NCI-H345 treated with DMSO at 0.1 percent for 48 hours (cell line): ENCODE measurements around the gene PITHD1.
"Not testable (repeated sequence)": the region's sequence is repeated elsewhere in the genome, so short reads cannot be mapped to it uniquely, and the experiment has no call there.

Experiments used
- DNase-seq: peaks from one replicate; lab custom pipeline; 2025; ENCODE audit not compliant: unreplicated experiment; lab: John Stamatoyannopoulos, UW

Gene PITHD1

DNA sequence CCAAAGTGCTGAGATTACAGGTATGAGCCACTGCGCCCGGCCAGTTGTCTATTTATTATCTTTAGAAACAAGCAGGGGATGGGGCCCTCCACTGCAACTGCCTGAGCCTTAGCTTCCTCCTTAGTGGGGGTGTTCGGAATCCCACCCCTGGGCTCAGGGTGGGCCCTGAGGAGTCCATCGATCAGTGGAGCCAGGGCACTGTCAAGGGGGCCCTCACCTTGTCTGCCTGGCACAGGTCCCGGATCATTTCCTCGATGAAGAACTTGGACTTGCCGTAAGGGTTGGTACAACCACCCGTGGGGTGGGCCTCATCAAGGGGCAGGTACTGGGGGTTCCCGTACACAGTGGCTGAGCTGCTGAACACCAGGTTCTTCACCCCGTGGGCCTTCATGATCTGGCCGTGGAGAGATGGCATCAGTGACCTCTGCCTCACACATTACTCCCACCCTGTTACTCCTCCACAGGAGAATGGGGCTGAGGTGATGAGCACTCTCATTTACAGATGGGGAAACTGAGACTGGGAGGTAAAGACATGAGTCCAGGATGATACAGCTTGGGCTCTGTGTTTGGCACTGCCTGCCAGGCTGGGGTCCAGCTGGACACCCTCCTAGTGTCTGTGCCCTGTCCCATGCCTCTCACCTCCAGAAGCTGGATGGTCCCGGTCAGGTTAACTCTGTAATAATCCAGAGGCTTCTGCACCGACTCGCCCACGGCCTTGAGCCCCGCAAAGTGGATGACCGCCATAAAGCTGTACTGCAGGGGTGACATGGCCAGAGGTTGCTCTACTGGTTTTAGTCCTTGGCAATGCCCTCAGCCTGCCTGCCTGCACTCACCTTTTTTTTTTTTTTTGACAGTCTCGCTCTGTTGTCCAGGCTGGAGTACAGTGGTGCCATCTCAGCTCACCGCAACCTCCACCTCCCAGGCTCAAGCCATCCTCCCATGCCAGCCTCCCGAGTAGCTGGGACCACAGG, 19.5 kb downstream of the PITHD1 start:
- no peak for DNase-seq

DNA sequence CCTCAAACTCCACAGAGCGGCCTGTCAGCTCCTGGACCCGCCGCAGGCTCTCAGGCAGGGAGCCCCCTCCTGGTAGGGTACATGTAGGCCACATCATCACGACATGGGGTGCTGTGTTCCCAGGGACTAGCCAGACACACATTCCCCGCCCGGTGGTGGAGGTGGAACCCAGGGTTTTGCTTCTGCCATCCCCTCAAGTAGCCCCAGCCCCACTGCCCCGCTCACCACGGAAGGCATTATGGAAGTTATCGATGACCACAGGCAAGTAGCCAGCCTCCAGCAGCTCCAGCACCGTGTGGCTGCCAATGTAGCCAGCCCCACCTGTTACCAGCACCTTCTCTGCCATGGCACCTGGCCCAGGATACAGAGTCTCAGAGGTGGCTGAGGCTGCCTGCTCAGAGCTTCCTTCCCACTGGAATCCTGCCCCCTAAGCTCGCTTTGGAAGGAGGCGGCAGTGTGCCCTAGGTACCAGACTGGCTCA, 20.5 kb downstream of the PITHD1 start:
- DNase-seq: no peak

DNA sequence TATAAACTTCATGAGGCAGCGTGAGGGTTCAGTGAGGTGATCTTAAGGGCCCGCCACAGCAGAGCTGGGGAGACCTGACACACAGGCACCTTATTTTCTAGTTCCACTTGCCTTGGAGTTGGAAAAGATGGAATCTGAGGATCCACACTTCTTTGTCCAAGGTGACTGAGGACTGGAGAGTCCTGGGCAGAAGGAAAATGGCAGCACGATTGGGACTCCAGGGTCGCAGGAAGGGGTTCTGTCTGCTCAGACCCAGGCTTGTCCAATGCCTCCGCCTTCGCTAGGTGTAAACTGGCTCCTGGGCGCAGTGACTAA, 21.0 kb downstream of the PITHD1 start:
- no peak for DNase-seq

- DNase-seq: no peak
These were observed 21.6 kb downstream of the PITHD1 start for GRCh38 chr1:23799570-23800399.

DNA sequence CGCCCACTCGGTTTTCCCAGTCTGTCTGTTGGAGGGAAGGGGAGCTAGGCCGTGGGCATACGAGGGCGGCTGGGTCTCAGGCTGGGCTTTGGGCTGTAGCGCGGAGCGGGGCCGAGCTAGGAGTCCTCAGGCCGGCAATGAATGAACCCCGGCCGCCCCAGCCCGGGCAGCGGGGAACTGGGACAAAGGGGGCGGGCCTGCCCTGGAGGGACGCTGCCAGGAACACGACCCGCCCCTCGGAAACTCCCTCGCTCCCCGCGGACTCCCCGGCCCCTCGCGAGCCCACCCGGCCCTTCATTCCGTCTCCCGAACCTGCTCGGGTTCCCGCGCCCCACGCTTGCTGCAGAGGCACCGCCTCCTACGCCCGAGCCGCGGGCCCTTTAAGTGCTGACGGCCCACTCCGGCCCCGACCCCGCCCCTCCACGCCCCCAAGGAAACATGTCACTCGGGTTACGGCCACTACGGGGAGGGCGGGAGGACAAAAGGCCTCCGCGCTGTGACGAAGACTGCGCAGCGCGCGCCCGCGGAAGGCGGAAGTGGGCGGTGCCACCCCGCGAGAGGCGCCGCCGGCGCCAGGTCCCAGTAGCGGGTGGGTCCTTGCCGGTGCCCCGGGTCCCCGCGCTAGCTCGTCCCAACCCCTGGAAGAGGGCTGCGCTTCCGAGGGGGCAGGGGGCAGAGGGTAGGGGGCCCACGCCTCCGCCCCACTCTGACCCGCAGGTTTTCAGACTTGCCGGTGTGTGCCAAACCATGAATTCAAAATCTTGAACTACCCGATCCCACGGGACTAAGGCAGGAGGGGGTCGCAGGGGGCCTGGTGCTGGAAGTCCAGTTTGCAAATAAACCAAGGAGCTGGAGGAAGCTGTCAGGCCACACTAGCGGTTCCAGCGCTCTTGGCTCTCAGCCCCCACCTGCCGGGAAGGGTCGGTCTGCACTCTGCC, 22.5 kb downstream of the PITHD1 start, which contains the start of gene GALE:
GALE (minus strand) TSS at position 355 of the 938 bp plus-strand sequence. CDS start 1,747 bp downstream, outside the sequence.
- DNase-seq: peak; percentile 82

- DNase-seq: no peak
These were observed 23.1 kb downstream of the PITHD1 start for GRCh38 chr1:23801338-23801748.

- no peak for DNase-seq
These were observed 23.7 kb downstream of the PITHD1 start for GRCh38 chr1:23801876-23802275.

GRCh38 chr1:23802809-23803342, 24.7 kb downstream of the PITHD1 start:
- DNase-seq: not testable (repeated sequence)

GRCh38 chr1:23803674-23804073, 25.5 kb downstream of the PITHD1 start:
- DNase-seq: no peak

GRCh38 chr1:23804183-23804835, 26.1 kb downstream of the PITHD1 start:
- no peak for DNase-seq

GRCh38 chr1:23805025-23805424, 26.8 kb downstream of the PITHD1 start:
- DNase-seq: no peak

DNA sequence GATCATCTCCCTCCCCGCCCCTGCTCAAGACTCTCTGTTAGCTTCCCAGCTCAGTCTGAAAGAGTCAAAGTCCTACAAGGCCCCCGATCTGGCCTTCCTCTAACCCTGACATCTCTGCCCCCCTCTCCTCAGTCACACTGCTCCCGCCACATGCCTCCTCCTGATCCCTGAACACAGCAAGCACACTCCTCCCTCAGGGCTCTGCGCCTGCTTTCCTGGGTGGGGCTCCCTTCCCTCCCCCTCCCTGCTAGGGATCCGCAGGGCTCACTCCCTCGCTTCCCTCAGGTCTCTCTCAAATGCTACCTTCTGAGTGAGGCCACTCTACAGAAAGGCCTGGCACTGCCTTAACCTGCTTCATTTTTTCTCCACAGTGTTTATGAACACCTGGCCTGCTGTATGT, 28.1 kb downstream of the PITHD1 start:
- DNase-seq: no peak

DNA sequence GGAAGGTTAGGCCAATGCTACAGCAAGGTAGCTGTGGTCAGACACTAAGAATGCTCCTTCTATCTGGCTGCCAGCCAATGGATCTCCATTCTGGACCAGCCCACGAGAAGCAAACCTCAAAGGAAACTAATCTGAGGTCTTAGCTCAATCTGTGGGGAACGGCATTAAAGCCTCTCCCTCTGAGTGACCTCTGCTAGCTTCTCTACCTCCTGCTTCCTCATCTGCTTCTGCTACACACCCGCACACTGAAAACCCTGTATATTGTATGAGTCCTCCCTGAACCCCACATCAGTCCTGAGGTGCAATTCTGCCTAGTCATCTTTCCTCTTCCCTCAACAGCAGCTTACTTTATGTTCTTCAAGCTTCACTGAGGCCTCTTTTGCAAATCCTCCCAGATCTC, 29.2 kb downstream of the PITHD1 start:
- no peak for DNase-seq

- peak; percentile 25 for DNase-seq
These were observed 31.5 kb downstream of the PITHD1 start for GRCh38 chr1:23809751-23810171.

GRCh38 chr1:23810818-23811540, 32.8 kb downstream of the PITHD1 start:
- no peak for DNase-seq

DNA sequence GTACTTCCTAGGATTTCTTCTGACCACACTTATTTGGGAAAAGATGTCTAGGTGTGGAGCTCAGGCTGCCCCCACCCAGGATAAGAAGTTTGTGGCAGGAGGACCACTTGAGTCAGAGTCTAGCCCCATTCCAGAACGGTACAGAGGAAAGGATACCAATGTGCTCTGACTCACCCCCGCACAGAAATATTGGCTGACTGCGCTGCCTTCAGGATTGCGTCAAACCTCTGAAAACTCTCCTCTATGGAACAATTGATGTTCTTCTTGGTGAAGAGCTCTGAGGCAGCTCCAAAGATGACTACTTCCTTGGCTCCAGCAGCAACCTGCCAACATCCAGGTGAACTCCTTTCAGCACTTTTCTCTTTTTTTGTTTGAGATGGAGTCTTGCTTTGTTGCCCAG, 35.8 kb downstream of the PITHD1 start:
- no peak for DNase-seq

- no peak for DNase-seq
These were observed 38.1 kb downstream of the PITHD1 start for GRCh38 chr1:23816361-23816760.

GRCh38 chr1:23816906-23817305, 38.7 kb downstream of the PITHD1 start:
- no peak for DNase-seq

DNA sequence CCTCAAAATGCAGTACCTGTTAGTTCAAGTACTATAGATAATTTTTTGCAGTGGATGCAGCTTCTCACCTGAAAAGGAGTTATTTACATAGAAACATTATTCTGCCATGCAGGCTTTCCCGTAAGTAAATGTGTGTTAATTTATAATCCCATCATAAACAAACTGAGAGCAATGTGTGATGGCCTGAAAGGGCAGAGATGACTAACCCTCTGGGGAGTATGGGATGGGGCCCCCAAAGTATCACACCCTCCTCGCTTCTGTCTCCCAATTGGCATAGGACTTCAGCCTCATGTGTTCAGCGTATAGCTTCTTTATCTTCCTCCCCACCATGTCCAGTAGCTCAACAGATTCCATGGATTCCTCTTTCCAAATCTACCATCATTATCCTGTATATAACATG, 39.4 kb downstream of the PITHD1 start:
- DNase-seq: no peak
